OCI-LY1 (cell line): ENCODE measurements around the gene SYT15B.
"Not testable (repeated sequence)": the region's sequence is repeated elsewhere in the genome, so short reads cannot be mapped to it uniquely, and the experiment has no call there.

Source experiments
- H2AFZ ChIP-seq: fragments of 200-600 bp; sonication (generic), shearing (Covaris generic); 2 replicates; pipeline ENCODE4 v1.6.0; 2014; ENCODE audit warnings: antibody characterized with exemption, mild to moderate bottlenecking, low read length
- H3F3A ChIP-seq: fragments of 200-600 bp; sonication (generic), shearing (Covaris generic); 2 replicates; pipeline ENCODE4 v1.6.0; 2014; ENCODE audit warnings: mild to moderate bottlenecking, antibody characterized with exemption, low read length, moderate library complexity; ENCODE audit not compliant: insufficient read depth
- H3K27ac ChIP-seq: fragments of 200-600 bp; sonication (generic); 2 replicates; pipeline ENCODE4 v1.5.1; 2014; ENCODE audit warnings: low read length, mixed run types, mild to moderate bottlenecking, low read depth; ENCODE audit not compliant: poor library complexity, severe bottlenecking
- H3K27me3 ChIP-seq: fragments of 200-600 bp; sonication (generic); 2 replicates; pipeline ENCODE4 v1.6.0; 2014; ENCODE audit warnings: antibody characterized with exemption, mild to moderate bottlenecking, low read length, moderate library complexity; ENCODE audit not compliant: insufficient read depth
- H3K36me3 ChIP-seq: fragments of 200-600 bp; sonication (generic); 2 replicates; pipeline ENCODE4 v1.6.1; 2014; ENCODE audit warnings: mild to moderate bottlenecking, antibody characterized with exemption, low read length, moderate library complexity, mixed read lengths; ENCODE audit not compliant: insufficient read depth
- H3K4me1 ChIP-seq: fragments of 200-600 bp; sonication (generic); 2 replicates; pipeline ENCODE4 v1.5.1; 2014; ENCODE audit warnings: mild to moderate bottlenecking, low read length, moderate library complexity; ENCODE audit not compliant: insufficient read depth, severe bottlenecking
- H3K4me2 ChIP-seq: fragments of 200-600 bp; sonication (generic), shearing (Covaris generic); 2 replicates; pipeline ENCODE4 v1.6.1; 2014; ENCODE audit warnings: low read length
- H3K4me3 ChIP-seq: fragments of 200-600 bp; sonication (generic); 2 replicates; pipeline ENCODE4 v1.5.1; 2014; ENCODE audit warnings: low read length, low read depth, mild to moderate bottlenecking, mixed read lengths; ENCODE audit not compliant: poor library complexity, severe bottlenecking
- H3K79me2 ChIP-seq: fragments of 200-600 bp; shearing (Covaris generic); 2 replicates; pipeline ENCODE4 v1.6.1; 2016; ENCODE audit warnings: mixed run types, low read length, mixed read lengths; ENCODE audit not compliant: insufficient read depth
- H3K9ac ChIP-seq: fragments of 200-600 bp; sonication (generic), shearing (Covaris generic); 2 replicates; pipeline ENCODE4 v1.6.1; 2014; ENCODE audit warnings: mild to moderate bottlenecking, low read length, mixed read lengths
- H3K9me2 ChIP-seq: fragments of 200-600 bp; sonication (generic), shearing (Covaris generic); 2 replicates; pipeline ENCODE4 v1.6.1; 2014; ENCODE audit warnings: low read depth, mild to moderate bottlenecking, low read length, mixed read lengths
- H3K9me3 ChIP-seq: fragments of 200-600 bp; shearing (Covaris generic); 2 replicates; pipeline ENCODE4 v1.6.1; 2014; ENCODE audit warnings: low read length, mixed read lengths
- H4K20me1 ChIP-seq: fragments of 200-600 bp; sonication (generic), shearing (Covaris generic); 2 replicates; pipeline ENCODE4 v1.6.0; 2016; ENCODE audit warnings: mild to moderate bottlenecking, low read length; ENCODE audit not compliant: insufficient read depth

Gene SYT15B

DNA sequence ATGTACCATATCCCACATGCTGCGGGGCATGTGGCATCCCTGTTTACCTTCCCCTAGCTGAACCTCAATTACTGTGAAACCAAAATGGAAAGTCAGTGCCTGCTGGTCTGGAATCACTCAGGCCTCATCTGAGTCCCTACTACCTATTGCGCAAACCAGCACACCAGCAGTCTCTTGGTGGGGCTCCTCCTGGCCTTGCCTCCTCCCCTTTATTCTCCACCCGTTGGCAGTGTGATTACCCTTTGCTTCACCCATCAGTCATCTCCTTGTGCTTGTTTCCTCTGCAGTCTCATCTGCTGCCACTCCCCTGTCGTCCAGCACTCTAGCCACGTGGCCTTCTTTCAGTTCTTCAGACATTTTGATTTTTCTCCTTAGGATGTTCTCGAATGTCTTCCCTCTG, 39.3 kb downstream of the SYT15B start:
- not testable (repeated sequence) for H3K9me2 ChIP-seq, H3K9me3 ChIP-seq, H2AFZ ChIP-seq, H3F3A ChIP-seq, H3K79me2 ChIP-seq, H3K36me3 ChIP-seq, H3K27ac ChIP-seq, H3K9ac ChIP-seq, H3K4me3 ChIP-seq, H4K20me1 ChIP-seq, H3K4me2 ChIP-seq, H3K4me1 ChIP-seq, H3K27me3 ChIP-seq

DNA sequence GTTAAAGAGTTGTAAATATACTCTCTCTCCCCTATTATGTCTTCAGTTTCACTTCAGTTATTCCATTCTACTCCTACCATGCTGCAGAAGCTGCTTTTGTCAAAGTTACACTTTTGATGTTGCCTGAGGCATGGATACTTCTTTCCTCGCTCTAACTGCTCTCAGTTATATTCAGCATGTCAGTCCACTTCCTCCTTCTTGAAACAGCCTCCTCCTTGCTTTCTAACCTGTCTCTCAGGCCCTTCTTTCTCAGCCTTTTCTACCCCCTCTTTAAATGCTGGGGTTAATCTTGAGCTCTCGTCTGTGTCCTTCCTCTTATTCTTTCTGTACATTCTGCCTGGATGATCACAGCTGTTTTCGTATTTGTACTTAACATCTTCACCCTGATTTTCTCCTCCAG, 40.0 kb downstream of the SYT15B start:
- H3K4me3 ChIP-seq, H3K4me2 ChIP-seq, H3K27me3 ChIP-seq, H4K20me1 ChIP-seq, H3K4me1 ChIP-seq, H3K9me2 ChIP-seq, H3K27ac ChIP-seq, H3K9ac ChIP-seq, H3K9me3 ChIP-seq, H2AFZ ChIP-seq, H3K79me2 ChIP-seq, H3F3A ChIP-seq, H3K36me3 ChIP-seq: not testable (repeated sequence)

DNA sequence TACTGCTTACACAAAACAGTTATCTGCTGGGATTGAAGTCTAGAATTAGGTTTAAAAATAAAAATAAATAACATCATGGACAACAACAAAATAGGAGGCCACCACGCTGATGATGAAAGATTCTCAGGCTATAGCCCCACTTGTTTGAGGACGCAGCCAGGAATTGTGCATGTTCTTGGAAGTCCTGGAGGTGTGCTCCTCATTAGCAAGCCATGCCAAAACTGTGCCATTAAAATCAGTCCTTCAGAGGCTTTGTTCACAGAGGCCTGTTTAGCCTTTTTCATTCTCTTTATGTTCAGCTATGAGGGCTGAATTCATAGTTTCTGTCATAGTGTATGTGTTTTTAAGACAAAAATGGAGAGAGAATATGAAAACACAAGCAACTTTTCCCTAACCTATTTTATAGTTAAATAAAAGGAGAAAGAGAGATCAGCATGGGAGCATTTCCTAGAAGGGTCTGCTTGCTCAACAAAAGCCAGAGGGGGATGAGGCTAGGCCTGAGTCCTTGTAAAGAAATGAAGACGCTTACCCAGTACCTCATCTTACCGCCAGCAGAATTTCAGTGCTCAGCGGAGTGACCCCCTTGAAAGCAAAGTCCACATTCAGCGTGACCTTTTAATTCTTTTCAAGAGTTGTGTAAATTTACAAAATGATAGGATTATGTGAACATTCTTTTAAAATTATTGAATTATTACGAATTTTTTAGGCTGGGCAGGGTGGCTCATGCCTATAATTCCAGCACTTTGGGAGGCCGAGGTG, 46.2 kb downstream of the SYT15B start:
- H3K4me1 ChIP-seq, H4K20me1 ChIP-seq, H3K27me3 ChIP-seq, H3K79me2 ChIP-seq, H3K36me3 ChIP-seq, H3F3A ChIP-seq, H3K4me2 ChIP-seq, H2AFZ ChIP-seq, H3K27ac ChIP-seq, H3K9ac ChIP-seq, H3K9me3 ChIP-seq, H3K4me3 ChIP-seq, H3K9me2 ChIP-seq: not testable (repeated sequence)
